HepG2 (cell line): Measurements from ENCODE around the gene PAXX. TPM values are rescaled to one million over a fixed set of nuclear protein-coding genes. Genes with fewer than 3 reads are reported as not detected.

ENCODE experiments used
- ARID2 ChIP-seq: sonication (generic); formaldehyde crosslinking; IDR thresholded peaks from 2 replicates; pipeline ENCODE4 v1.8.1; 2022; ENCODE audit warnings: mild to moderate bottlenecking, missing genetic modification reagents, borderline replicate concordance
- FOSL1 ChIP-seq: sonication (generic); formaldehyde crosslinking; IDR thresholded peaks from 2 replicates; pipeline ENCODE4 v1.9.0; 2021; ENCODE audit warnings: missing genetic modification reagents, borderline replicate concordance
- GFI1 ChIP-seq: sonication (generic); formaldehyde crosslinking; IDR thresholded peaks from 2 replicates; pipeline ENCODE4 v1.5.0; 2020; ENCODE audit warnings: missing genetic modification reagents, mild to moderate bottlenecking, borderline replicate concordance
- MAFG ChIP-seq: sonication (generic); formaldehyde crosslinking; IDR thresholded peaks from 2 replicates; pipeline ENCODE4 v1.5.1; 2020; ENCODE audit warnings: mild to moderate bottlenecking, missing genetic modification reagents
- NONO ChIP-seq, 2 experiments: fragments of 450-650 bp in 1 of 2; sonication (generic) in 1 of 2; formaldehyde crosslinking in 1 of 2; IDR thresholded peaks in 1 of 2; conservative IDR thresholded peaks in 1 of 2; 2 replicates each; pipeline versions ENCODE4 v1.6.1 to v1.8.0; 2017 to 2022; ENCODE audit warnings: mild to moderate bottlenecking in 1 of 2, missing genetic modification reagents in 1 of 2, moderate library complexity in 1 of 2
- TOE1 ChIP-seq: sonication (generic); formaldehyde crosslinking; IDR thresholded peaks from 2 replicates; pipeline ENCODE4 v1.4.0; 2020; ENCODE audit warnings: mild to moderate bottlenecking, missing genetic modification reagents
- WIZ ChIP-seq: sonication (generic); formaldehyde crosslinking; IDR thresholded peaks from 2 replicates; pipeline ENCODE4 v1.5.1; 2020; ENCODE audit warnings: mild to moderate bottlenecking, missing genetic modification reagents
- ZNF446 ChIP-seq: sonication (generic); formaldehyde crosslinking; IDR thresholded peaks from 2 replicates; pipeline ENCODE4 v1.5.0; 2020; ENCODE audit warnings: mild to moderate bottlenecking, missing genetic modification reagents
- ZNF558 ChIP-seq: sonication (generic); formaldehyde crosslinking; IDR thresholded peaks from 2 replicates; pipeline ENCODE4 v1.9.0; 2022; ENCODE audit warnings: mild to moderate bottlenecking, missing genetic modification reagents, borderline replicate concordance
- polyA plus RNA-seq, 8 experiments: library from polyadenylated mRNA; depleted of rRNA in 3 of 8; stranded (reverse) in 7 of 8; unstranded in 1 of 8; fragments of >200 nt; fragmentation: Illumina TruSeq in 4 of 8; extraction: Trizol in 4 of 8; gene quantifications; 2 replicates each; pipeline versions ENCODE4 v1.2.1 to v1.2.3, GENCODE V29; 2011 to 2016; ENCODE audit warnings: low read depth in 4 of 8, missing spikeins in 1 of 8, mixed read lengths in 1 of 8; ENCODE audit not compliant: insufficient read depth in 1 of 8
- total RNA-seq, 5 experiments: library from RNA; depleted of rRNA; stranded (reverse); fragments of >200 nt; fragmentation: Illumina TruSeq; extraction: Trizol; gene quantifications; 2 replicates each; pipeline ENCODE4 v1.2.3, GENCODE V29; 2016; ENCODE audit warnings: low read depth in 1 of 5
- TF ChIP-seq, protein P1 (sequence below): sonication (generic); formaldehyde crosslinking; IDR thresholded peaks from 2 replicates; pipeline ENCODE4 v1.4.0; 2020; ENCODE audit warnings: missing genetic modification reagents
- TF ChIP-seq, protein P2 (sequence below): sonication (generic); formaldehyde crosslinking; IDR thresholded peaks from 2 replicates; pipeline ENCODE4 v1.5.0; 2020; ENCODE audit warnings: mild to moderate bottlenecking, missing genetic modification reagents, borderline replicate concordance
- TF ChIP-seq, protein P3 (sequence below): IDR thresholded peaks from 2 replicates; pipeline ENCODE4 v1.6.1; 2016; ENCODE audit warnings: low read depth, control low read depth
- TF ChIP-seq, protein P4 (sequence below): sonication (generic); formaldehyde crosslinking; IDR thresholded peaks from 2 replicates; pipeline ENCODE4 v1.4.0; 2020; ENCODE audit warnings: missing genetic modification reagents
- TF ChIP-seq, protein P5 (sequence below): sonication (generic); formaldehyde crosslinking; IDR thresholded peaks from 2 replicates; pipeline ENCODE4 v1.5.1; 2020; ENCODE audit warnings: missing genetic modification reagents, mild to moderate bottlenecking, borderline replicate concordance
- TF ChIP-seq, protein P6 (sequence below): sonication (generic); formaldehyde crosslinking; IDR thresholded peaks from 2 replicates; pipeline ENCODE4 v1.9.0; 2022; ENCODE audit warnings: missing genetic modification reagents, mild to moderate bottlenecking, borderline replicate concordance

Gene PAXX
- total and polyA plus RNA-seq, 2 of the 13 experiments (the other 11 are each of a cell fraction or from before 2014, with no cell fraction given), result 14.0 to 31.9 TPM

DNA sequence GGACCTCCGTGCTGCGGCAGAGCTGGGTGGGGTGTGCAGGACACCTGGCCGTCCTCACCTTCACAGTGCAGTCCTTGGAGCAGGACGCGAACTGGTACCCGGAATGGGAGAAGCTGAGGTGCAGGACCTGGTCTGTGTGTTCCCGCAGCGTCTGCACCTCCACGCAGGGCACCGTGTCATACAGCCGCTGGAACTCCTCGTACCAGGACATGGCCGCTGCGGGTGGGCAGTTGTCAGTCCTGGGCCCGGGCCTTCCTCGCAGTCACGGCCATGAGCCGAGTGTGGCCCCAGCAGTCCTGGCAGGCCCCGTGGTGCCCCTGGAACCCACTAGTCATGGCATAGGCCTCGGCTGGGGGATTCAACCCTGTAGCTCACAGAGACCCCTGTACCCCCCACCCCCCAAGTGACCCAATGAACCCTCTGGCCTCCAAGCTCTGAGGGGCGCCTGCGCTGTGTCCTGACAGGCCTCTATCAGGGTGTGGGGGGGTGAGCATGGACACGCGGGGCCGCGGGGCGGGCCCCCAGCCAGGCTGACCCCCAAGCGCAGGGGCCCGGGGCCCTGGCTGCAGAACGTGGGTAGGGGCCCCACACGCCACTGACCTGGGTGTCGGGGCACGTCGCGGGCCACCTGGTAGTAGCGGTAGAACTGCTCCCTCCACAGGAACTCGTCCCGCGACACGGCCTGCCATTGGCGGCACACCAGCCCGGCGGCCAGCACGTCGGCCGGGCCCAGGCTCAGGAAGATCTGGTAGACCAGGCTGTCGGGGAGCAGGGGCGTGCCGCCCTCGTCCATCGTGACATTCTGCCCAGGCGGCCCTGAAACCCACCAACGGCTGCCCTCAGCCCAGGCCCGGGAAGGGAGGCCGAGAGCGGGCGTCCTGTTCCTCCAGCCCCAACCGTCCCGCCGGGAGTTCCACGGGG lies 48.7 kb upstream of the PAXX start (continued):
- TF ChIP-seq, protein P1, sequence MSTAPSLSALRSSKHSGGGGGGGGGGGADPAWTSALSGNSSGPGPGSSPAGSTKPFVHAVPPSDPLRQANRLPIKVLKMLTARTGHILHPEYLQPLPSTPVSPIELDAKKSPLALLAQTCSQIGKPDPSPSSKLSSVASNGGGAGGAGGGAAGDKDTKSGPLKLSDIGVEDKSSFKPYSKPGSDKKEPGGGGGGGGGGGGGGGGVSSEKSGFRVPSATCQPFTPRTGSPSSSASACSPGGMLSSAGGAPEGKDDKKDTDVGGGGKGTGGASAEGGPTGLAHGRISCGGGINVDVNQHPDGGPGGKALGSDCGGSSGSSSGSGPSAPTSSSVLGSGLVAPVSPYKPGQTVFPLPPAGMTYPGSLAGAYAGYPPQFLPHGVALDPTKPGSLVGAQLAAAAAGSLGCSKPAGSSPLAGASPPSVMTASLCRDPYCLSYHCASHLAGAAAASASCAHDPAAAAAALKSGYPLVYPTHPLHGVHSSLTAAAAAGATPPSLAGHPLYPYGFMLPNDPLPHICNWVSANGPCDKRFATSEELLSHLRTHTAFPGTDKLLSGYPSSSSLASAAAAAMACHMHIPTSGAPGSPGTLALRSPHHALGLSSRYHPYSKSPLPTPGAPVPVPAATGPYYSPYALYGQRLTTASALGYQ (CRISPR knock-in tag), result peak; percentile 53; the same call in 1 of the 2 replicates
- no peak for TF ChIP-seq FOSL1 (CRISPR knock-in tag)
- peak; percentile 80; the same call in 1 of the 2 replicates for TF ChIP-seq ZNF446 (CRISPR knock-in tag)
- TF ChIP-seq, protein P2, sequence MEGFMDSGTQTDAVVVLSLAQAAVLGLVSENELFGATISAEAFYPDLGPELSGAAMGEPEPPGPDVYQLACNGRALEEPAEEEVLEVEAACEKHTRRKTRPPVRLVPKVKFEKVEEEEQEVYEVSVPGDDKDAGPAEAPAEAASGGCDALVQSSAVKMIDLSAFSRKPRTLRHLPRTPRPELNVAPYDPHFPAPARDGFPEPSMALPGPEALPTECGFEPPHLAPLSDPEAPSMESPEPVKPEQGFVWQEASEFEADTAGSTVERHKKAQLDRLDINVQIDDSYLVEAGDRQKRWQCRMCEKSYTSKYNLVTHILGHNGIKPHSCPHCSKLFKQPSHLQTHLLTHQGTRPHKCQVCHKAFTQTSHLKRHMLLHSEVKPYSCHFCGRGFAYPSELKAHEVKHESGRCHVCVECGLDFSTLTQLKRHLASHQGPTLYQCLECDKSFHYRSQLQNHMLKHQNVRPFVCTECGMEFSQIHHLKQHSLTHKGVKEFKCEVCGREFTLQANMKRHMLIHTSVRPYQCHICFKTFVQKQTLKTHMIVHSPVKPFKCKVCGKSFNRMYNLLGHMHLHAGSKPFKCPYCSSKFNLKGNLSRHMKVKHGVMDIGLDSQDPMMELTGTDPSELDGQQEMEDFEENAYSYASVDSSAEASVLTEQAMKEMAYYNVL, result no peak
- TF ChIP-seq, protein P3, sequence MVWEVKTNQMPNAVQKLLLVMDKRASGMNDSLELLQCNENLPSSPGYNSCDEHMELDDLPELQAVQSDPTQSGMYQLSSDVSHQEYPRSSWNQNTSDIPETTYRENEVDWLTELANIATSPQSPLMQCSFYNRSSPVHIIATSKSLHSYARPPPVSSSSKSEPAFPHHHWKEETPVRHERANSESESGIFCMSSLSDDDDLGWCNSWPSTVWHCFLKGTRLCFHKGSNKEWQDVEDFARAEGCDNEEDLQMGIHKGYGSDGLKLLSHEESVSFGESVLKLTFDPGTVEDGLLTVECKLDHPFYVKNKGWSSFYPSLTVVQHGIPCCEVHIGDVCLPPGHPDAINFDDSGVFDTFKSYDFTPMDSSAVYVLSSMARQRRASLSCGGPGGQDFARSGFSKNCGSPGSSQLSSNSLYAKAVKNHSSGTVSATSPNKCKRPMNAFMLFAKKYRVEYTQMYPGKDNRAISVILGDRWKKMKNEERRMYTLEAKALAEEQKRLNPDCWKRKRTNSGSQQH (CRISPR knock-in tag), result no peak
- no peak for TF ChIP-seq ARID2 (CRISPR knock-in tag)
- TF ChIP-seq, protein P4, sequence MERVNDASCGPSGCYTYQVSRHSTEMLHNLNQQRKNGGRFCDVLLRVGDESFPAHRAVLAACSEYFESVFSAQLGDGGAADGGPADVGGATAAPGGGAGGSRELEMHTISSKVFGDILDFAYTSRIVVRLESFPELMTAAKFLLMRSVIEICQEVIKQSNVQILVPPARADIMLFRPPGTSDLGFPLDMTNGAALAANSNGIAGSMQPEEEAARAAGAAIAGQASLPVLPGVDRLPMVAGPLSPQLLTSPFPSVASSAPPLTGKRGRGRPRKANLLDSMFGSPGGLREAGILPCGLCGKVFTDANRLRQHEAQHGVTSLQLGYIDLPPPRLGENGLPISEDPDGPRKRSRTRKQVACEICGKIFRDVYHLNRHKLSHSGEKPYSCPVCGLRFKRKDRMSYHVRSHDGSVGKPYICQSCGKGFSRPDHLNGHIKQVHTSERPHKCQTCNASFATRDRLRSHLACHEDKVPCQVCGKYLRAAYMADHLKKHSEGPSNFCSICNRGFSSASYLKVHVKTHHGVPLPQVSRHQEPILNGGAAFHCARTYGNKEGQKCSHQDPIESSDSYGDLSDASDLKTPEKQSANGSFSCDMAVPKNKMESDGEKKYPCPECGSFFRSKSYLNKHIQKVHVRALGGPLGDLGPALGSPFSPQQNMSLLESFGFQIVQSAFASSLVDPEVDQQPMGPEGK (CRISPR knock-in tag), result peak; percentile 57
- TF ChIP-seq NONO (IDR thresholded peaks at IDR 0.05), result no peak
- 0 out of 2 replicates have a peak, but pooled peaks have one; percentile 23 for TF ChIP-seq NONO (CRISPR knock-in tag; conservative IDR thresholded peaks at IDR 0.05)
- TF ChIP-seq ZNF558, result no peak
- peak; percentile 76; the same call in 1 of the 2 replicates for TF ChIP-seq WIZ
- no peak for TF ChIP-seq GFI1 (CRISPR knock-in tag)
- TF ChIP-seq, protein P5, sequence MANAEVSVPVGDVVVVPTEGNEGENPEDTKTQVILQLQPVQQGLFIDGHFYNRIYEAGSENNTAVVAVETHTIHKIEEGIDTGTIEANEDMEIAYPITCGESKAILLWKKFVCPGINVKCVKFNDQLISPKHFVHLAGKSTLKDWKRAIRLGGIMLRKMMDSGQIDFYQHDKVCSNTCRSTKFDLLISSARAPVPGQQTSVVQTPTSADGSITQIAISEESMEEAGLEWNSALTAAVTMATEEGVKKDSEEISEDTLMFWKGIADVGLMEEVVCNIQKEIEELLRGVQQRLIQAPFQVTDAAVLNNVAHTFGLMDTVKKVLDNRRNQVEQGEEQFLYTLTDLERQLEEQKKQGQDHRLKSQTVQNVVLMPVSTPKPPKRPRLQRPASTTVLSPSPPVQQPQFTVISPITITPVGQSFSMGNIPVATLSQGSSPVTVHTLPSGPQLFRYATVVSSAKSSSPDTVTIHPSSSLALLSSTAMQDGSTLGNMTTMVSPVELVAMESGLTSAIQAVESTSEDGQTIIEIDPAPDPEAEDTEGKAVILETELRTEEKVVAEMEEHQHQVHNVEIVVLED (CRISPR knock-in tag), result peak; percentile 41; the same call in 1 of the 2 replicates
- TF ChIP-seq, protein P6, sequence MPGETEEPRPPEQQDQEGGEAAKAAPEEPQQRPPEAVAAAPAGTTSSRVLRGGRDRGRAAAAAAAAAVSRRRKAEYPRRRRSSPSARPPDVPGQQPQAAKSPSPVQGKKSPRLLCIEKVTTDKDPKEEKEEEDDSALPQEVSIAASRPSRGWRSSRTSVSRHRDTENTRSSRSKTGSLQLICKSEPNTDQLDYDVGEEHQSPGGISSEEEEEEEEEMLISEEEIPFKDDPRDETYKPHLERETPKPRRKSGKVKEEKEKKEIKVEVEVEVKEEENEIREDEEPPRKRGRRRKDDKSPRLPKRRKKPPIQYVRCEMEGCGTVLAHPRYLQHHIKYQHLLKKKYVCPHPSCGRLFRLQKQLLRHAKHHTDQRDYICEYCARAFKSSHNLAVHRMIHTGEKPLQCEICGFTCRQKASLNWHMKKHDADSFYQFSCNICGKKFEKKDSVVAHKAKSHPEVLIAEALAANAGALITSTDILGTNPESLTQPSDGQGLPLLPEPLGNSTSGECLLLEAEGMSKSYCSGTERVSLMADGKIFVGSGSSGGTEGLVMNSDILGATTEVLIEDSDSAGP (CRISPR knock-in tag), result peak; percentile 42; the same call in 1 of the 2 replicates
- no peak for TF ChIP-seq MAFG (CRISPR knock-in tag)
- TF ChIP-seq TOE1 (CRISPR knock-in tag), result 0 out of 2 replicates have a peak, but pooled peaks have one; percentile 18
